Fibroblast of gingiva (primary cell): ENCODE results near the gene HEPACAM2.

Experiments used
- DNase-seq: peaks from one replicate; pipeline ENCODE4 v3.0.0-alpha.2; 2011; ENCODE audit warnings: low read depth

HEPACAM2 gene

DNA sequence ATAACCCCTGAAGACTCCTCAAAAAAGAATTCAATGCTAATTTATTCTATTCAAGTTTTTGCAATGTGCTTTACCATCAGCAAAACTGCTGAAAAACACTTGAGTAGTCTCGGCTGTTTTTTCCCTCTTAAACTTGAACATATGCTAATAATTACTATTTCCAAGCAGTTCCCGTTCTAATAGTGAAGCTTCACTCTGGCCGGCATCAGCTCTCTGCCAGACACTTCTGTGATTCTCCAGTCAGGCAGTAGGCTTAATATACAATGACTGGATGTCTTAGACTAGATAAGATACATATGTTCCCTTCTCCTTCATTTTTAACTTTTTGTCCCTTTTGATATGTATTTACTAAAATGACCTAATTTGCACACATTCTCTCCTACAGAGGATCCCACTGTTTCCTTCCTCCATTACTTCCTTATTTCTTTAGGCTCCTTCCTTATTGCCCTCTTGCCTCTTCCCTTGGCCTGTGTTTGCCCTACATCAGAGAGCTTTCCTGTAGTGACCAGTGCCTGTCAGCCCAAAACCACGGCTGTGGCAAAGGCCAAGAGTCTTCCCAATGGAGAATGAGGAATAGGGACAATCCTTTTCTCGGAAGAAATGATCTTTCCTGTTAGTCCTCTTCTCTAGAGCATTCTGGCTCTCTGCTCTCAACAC is 23.5 kb downstream of the HEPACAM2 start:
- DNase-seq, result no peak

DNA sequence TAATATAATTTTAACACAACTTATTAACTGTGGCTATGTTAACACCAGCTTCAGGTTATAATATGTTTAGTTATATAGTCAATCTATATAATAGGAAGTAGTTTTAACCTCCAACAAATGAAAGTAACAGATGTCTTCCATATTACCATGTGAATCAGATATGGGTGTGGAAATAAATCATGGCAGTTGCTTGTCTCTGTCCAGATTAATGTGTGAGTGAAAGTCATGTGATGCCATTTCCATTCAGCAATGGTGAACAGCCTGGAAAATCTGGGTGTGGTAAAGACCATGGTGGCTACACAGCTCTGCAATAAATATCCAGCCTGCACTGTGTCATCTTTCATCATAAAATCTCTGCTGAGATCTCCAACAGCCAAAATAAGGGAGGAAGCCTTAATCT is 27.8 kb downstream of the HEPACAM2 start:
- DNase-seq, result no peak

DNA sequence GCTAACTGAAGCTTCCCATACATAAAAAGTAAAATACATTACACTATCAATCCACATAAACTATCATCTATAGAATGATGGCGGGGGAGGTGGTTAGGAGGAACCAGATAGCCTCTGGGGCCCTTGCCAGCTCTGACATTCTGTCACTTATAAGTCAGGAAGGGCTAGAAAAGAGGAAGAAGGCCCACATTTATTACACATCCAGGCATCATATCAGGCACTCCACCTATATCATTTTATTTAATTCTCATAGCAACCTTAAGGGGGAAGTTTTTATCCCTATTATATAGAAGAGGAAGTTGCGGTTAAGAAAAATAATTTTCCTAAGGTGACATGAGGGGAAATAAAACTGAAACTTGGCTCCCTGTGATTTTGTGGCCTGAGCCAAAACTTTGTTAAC is 29.9 kb downstream of the HEPACAM2 start:
- no peak for DNase-seq

DNA sequence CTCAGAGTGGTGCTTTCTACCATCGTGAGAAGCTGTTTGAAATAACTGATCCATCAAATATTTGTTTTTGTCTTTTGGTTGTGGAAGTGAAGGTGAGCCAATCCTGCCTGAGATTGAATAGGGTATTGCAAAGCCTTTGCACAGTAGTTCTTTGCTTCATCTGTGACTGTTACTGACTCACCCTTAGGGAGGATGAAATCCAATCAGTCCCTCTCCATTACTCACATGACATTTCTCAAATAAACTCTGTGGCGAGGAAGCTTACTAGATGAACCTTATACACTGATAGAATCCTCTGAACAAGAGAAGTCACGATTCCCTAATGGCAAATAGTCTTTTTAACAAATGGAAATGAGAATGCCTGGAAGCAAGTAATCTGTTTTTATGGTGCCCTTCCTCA is 31.9 kb downstream of the HEPACAM2 start:
- peak; percentile 56 for DNase-seq

DNA sequence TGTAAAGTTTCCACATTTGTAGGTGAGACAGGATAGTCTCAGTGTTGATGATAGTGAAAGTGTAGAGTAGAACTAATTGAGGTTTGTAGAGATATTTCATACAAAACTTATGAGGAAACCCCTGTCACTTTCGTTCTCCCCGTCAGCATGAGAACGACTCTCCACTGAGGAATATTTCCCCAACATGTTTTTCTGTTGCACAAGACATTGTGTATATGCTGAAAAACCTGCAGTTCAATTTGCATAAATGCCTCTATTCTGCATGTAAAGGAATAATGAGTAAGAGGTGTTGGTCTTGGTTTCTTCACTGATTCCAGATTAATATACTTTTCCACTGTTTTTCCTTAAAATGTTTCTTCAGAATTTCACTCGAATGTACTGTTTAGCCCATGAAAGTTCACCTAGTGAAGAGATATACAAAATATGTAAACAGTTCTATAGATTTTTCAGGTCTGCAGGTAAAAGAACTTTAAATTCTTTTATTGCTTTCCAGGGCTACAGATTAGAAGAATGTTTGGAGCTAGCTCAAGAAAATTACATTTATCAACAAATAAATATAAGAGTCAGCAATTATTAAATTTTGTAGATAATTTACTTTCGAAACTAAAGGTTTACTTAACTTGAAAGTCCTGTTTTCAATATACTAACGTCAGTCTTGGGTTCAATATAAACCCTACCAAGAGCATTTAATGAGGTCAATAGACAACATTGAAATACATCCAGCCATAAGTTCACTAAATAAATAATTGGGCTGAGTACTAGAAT is 37.2 kb downstream of the HEPACAM2 start:
- DNase-seq, result no peak

DNA sequence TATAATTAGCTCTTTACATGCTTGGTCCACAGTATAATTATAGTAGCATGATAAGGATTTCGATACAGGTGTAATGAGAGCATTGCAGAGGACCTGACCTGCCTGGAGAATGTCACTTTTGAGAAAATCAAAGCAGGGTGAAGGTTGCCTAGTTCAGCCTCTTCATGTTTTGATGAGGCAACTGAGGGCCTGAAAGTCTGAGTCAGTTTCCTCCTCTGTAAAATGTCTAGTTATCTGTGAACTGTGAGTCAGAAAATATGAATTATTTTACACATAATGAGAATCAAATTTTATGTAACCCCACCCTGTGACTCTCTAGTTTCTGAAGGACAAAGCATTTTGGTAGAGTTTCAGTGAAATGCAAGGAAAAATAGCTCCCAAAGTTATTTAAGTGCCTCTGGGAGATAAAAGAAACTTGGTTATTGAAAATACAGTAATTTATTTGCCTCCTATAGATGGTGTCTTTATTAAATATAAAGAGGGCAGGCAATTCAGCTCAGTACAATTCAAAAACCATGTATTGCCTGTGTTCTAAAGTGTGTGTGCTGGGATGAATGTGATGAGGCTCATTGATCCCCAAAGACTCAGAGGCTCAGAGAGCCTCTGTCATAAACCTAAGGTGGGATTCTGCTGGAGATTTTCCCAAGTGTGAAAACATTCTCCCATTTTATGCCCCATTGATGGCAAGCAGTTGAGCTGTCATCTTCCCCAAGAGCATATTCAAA is 40.8 kb downstream of the HEPACAM2 start:
- no peak for DNase-seq

DNA sequence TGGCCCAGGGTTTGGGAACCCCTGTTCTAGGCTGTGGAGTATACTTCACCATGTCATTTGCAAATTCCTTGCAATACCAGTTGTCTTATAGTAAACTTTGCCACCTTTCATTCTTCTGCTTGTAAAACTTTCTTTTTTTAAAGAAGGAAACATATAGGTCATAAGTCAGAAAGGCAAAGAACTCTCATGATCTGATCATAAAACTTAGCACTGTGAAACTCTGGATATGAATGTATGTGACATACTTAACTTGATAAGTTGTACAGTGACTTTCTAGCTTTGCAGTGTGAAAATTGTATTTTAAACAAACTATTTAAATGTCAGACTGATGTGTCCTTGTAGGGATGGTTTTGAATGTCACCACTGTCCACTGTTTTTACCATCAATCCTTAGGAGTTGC is 47.1 kb downstream of the HEPACAM2 start:
- no peak for DNase-seq

DNA sequence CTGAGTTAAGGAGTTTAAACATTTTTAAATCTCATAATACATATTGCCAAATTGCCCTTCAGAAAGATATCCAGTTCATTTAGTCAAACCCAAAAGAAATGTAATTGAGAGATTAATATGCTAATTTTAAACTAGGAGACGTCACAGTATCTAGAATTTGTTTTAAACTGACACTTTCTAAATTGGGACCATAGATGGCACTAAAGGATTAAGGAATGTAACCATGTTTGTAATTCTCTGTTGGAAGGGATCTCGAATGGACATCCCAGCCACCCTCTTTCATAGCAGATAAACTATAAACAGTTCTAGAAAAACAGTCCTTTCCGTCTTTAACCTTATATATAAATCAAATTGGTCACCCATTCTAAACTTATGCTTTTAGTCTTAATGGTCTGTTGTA is 48.1 kb downstream of the HEPACAM2 start:
- no peak for DNase-seq

DNA sequence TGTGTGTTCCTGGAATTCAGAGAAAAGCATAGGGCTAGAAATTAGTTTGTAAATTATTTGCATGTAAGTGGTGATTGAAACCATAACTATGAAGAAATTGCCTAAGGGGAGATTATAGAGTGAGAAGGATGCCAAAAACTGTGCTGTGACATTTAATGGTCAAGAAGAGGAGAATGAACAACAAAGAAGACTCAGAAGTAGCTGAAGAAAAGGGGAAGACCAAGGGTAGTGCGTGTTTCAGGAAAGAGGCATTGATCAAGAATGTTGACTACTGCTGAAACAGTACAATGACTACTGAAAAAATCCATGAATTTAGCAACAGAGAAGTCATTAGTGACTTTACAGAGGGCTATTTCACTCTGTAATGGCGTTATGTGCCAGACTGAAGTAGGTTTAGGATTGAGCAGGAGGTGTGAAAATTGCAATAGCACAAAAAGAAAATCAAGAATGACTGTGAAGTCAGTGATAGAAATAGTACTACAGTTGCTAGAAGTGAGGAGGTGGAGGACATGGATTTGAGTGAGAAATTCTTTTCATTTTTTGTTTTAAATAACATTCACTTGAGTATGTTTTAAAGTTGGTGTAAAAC is 49.2 kb downstream of the HEPACAM2 start:
- DNase-seq, result no peak

DNA sequence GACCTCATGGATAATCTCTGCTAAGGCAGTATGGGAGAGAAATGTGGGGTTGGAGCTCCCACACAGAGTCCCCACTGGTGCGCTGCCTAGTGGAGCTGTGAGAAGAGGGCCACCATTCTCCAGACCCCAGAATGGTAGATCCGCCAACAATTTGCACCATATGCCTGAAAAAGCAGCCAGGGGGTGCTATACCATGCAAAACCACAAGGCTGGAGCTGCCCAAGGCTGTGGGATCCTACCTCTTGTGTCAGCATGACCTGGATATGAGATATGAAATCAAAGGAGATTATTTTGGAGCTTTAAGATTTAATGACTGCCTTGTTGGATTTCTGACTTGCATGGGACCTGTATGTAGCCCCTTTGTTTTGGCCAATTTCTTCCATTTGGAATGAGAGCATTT is 51.0 kb downstream of the HEPACAM2 start:
- no peak for DNase-seq

DNA sequence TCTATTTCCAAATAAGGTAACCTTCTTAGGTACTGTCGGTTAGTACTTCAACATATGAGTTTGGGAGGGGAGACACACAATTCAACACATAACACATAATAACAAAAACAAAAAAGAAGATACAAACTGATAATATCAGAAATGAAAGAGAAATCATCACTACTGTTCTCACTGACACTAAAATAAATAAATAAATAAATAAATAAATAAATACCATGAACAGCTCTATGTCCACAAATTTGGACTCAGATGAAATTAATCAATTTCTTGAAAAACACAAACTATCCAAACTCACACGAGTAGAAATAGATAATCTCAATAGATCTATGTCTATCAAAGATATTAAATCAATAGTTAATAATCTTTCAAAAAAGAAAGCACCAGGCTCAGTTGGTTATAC is 53.6 kb downstream of the HEPACAM2 start:
- DNase-seq, result no peak

DNA sequence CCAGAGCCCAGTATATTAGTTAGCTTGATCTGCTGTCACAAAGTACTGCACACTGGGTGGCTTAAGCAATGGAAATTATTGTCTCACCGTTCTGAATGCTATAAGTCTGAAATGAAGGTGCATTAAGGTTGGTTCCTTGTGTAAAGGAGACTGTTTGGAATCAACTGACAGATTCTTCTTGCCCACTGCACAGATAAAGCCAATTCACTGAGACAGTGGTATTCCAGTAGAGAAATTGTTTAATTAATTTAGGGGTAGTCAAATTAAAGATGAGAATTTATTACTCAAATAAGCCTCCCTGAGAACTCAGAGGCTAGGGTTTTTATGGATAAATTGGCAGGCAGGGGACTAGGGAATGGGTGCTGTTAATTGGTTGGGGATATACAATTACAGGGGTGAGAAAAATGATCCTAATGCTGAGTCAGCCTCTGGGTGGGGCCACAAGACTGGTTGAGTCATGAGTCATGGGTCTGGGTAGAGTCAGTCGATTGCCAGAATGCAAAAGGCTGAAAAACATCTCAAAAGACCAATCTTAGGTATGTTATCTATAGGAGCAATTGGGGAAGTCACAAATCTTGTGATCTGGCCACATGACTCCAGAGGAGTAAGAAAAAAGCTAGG is 54.6 kb downstream of the HEPACAM2 start:
- no peak for DNase-seq

DNA sequence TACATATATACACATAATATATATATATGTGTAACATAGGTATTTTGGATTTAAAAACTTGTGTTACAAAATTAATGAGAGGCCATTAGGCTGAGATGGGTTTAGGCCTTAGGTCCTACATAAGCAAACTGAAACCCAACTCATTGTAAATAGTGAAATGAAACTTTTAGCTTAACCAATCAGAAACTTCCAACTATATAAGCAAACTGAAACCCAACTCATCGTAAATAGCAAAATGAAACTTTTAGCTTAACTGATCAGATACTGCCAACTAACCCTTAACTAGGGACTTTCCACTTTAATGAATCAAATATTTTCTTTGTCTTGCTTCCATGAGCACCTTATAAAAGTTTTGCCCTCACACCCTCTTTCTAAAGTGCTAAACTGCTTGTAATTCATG is 60.8 kb downstream of the HEPACAM2 start:
- no peak for DNase-seq

DNA sequence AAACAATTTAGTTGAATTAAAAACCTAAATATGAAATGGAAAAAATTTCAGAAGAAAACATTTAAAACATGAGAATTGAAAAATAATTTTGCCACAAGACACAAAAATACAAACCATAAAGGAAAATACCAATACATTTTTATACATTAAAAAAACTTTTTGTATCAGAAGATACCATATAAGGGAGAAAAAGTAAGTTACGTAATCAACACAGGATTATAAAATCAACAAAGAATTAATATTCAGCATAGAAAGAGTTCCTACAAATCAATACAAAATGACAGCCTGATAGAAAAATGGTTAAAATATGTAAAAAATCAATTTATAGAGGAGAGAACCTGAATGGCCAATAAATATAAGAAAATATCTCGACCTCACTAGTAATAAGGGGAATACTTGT is 61.5 kb downstream of the HEPACAM2 start:
- no peak for DNase-seq

DNA sequence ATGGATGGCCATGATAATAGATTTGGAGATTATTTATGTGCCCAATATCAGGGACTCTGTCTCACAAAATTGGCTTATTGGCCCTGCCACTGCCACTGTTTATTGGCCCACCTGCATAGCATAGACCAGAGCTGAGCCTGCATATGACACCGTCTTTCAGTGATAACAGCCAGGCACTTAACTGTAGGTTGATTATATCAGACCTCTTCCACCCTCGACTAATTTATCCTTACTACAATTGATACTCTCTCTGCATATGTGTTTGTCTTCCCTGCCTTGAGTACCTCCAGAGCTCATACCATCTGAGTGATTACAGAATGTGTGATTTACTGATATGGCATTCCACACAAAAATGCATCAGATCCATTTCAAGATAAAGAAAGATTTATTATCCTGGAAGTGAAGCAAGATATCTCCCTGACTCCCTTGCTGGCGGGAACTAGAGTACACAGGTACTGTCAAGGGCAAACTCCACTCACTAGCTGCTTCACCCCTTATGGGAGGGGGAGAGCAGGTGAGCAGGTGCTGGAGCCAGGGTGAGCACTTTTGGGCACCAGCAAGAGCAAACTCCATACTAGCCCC is 65.0 kb downstream of the HEPACAM2 start:
- DNase-seq, result no peak

DNA sequence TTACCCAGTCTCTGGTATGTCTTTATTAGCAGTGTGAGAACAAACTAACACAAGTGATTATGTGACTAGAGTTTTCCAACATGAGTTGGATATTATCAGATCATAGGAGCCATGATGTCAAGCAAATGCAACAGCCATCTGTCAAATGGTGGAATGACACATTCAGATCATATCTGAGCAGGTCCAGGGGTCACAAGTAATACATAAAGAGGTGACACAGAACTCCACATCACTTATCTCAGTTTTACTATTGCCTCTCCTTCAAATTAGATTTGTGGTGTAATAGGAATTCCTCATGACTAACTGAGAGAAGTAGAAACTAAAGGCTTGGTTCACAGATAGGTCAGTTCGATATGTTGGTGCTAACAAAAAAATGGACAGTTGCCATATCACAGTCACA is 65.9 kb downstream of the HEPACAM2 start:
- no peak for DNase-seq

DNA sequence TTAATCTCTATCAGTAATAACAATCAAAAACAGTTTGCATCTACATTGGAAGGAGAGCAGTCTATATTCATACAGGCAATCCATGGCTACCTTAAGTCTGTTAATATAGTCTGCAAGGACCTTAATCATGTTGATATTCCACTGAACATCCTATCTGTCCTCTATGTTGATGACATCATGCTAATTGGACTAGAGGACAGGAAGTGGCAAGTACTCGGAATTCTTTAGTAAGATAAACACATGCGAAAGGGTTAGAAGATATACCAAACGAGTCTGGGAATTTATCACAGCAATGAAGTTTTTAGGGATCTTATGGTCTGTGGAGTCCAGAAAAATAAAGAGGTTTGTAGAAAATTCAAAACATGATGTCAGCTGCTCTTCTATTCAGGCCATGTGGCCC is 66.8 kb downstream of the HEPACAM2 start:
- DNase-seq, result no peak

DNA sequence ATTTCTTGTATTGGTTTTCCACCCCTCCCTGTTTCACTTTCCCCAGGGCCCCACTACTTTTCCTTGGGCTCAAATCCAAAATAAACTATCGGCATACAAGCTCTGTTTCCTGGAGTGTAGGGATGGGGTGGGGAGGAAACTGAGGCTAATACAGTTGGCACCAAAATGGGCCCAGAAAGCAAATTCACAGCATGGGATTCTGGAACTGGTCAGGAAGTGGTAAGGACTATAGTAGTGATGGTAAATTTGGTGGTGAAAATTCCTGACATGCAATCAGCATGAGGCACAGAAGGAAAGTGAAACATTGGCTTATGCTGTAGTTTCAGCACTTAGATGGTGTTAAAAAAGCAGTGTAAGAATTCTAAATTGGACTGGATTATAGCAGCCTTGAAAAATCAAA is 69.4 kb downstream of the HEPACAM2 start:
- DNase-seq, result no peak

DNA sequence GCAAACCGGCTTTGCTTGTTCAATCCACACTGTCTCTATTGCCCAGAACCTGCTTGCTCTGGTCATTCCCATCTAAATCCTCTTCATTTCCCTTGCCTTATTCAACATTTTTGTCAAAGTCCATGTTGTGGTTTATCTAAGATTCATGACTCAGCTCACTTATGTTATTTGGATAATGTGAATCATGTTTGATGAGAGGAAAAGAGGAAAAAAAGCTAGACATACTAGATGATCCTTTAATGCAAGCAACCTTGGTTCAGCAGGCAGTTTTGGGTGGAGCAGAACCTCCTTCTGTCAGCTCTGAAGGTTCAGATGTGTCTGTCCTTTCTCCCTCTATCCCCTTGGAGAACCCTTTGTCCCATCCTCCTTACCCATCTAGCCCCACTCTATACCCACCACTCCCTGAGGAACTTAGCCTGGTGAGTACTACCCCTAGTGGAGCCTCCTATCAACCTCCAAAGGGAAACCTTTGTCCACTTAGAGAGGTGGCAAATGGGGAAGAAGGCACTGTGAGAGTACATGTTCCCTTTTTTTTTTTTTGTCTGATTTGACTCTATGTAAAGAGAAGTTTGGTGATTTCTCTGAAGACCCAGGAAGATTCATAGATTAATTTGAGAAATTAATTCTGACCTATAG is 76.0 kb downstream of the HEPACAM2 start:
- no peak for DNase-seq

DNA sequence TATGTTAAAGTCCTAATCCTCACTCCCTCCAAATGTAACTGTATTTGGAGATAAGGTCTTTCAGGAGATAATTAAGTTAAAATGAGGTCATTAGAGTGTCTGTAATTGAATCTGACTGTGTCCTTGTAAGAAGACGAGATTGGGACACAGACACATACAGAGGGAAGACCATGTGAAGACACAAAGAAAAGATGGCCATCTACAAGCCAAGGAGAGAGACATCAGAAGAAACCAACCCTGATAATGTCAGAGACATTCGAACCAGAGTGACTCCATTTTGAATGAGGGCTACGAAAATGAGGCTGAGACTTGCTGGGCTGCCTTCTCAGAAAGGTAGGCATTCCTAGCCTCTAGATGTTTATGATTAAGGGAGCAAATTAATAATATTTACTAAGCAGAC is 77.5 kb downstream of the HEPACAM2 start:
- no peak for DNase-seq

DNA sequence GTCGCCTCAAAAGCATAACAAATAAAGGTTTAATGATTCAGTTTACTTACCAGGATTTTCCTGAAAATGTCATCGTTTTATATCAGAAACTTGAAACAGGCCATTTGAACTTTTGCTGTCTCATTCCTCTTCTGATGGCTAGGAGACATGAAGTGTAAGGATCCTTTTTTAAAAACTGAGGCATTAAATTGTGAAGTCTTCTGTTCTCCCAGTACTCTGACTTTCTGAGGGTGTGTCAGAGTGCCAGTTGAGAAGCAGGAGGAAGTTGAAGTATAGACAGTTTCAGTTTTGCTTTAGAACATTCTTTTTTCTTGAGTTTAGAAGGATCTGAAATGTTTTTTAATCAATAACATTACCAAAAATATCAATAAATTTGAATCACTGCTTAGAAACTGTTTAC is 78.1 kb downstream of the HEPACAM2 start, which contains the start of gene SAMD9L:
SAMD9L (minus strand) TSS at position 242 of the 400 bp plus-strand sequence. CDS start 12,414 bp downstream, outside the sequence.
- DNase-seq, result peak; percentile 8
